ENCODE results near the gene SPDEF. TPM values are rescaled to one million over a fixed set of nuclear protein-coding genes. Genes with fewer than 3 reads are reported as not detected.
A peak's percentile ranks its signal among the peaks of the same experiment; 100 is the strongest.

Gene SPDEF
- total RNA-seq, 4 donors from 2014 or later, result 0.16 to 0.20 TPM; not detected in 2

- ATAC-seq, result peak; percentile 78 to 93
- H3K27ac ChIP-seq, result peak overlapping the region; percentile 33 to 78 (median 54)
- intact Hi-C loops (cut with DNase I; ENCODE audit: low total_unique reads), result no loop called here
These were observed 65.6 kb downstream of the SPDEF start for GRCh38 chr6:34490390-34491090.

GRCh38 chr6:34489207-34489805 is 66.8 kb downstream of the SPDEF start:
- Histone ChIP-seq H3K9me3 (no peaks in the 10 kb centered on the region), H3K4me3 (no peak overlapping the region), H3K36me3 (no peaks in the 10 kb centered on the region), H3K4me1 (peaks cover 0 to 6% of the 10 kb centered on the region in 2 donors), H3K27ac (no peak overlapping the region), H3K27me3 (no peaks in the 10 kb centered on the region)
- DNase-seq, result no peak
- no peak for ATAC-seq
- TF ChIP-seq CTCF (IDR thresholded peaks at IDR 0.05 in 4 of 5, conservative IDR thresholded peaks at IDR 0.05 in 1 of 5), result no peak
- no peak for TF ChIP-seq POLR2A (IDR thresholded peaks at IDR 0.05)
- intact Hi-C loops (cut with DNase I; ENCODE audit: low total_unique reads), result no loop called here
- in situ Hi-C loops (cut with MboI; ENCODE audit: low sequenced_read_pairs in 4 of 4), result no loop called here

More at GRCh38 chr6:34490390-34491090, 65.6 kb downstream of the SPDEF start:
- Histone ChIP-seq H3K4me3 (peak overlapping the region in 3 of 4 donors; percentile 21 to 36 (median 27)), H3K27me3 (no peaks in the 10 kb centered on the region), H3K36me3 (no peaks in the 10 kb centered on the region), H3K9me3 (no peaks in the 10 kb centered on the region), H3K4me1 (peaks cover 0 to 6% of the 10 kb centered on the region in 2 donors)
- TF ChIP-seq POLR2A (IDR thresholded peaks at IDR 0.05), result no peak
- TF ChIP-seq CTCF (IDR thresholded peaks at IDR 0.05 in 4 of 5, conservative IDR thresholded peaks at IDR 0.05 in 1 of 5), result no peak
- in situ Hi-C loops (cut with MboI; ENCODE audit: low sequenced_read_pairs in 4 of 4), result no loop called here
- DNase-seq, result peak; percentile 24 to 87

Other genes starting within 250 kb of the SPDEF start
- gene NUDT3, start 163.7 kb downstream of the SPDEF start, total RNA-seq, result 10 to 100 TPM; 40.0 to 71.9 (median 50.6) TPM
- gene RPS10, start 130.3 kb downstream of the SPDEF start, total RNA-seq, result 1,000 to 10,000 TPM; 1,471 to 2,243 (median 1,775) TPM
- not detected for gene PACSIN1, start 90.3 kb downstream of the SPDEF start, total RNA-seq
- 100 to 1,000 TPM; 136 to 252 (median 169) TPM for gene ILRUN, start 140.4 kb upstream of the SPDEF start, total RNA-seq
- gene SNRPC, start 201.2 kb upstream of the SPDEF start, total RNA-seq, result 100 to 1,000 TPM in 2 of 4 donors, 10 to 100 TPM in 2; 82.6 to 139 (median 103) TPM
- 10 to 100 TPM; 19.9 to 36.0 (median 23.2) TPM for gene BLTP3A, start 235.8 kb upstream of the SPDEF start, total RNA-seq

Measured in gastrocnemius medialis (tissue), 4 donors.